ENCODE measurements around the gene FXYD5. TPM values are rescaled to one million over a fixed set of nuclear protein-coding genes. Genes with fewer than 3 reads are reported as not detected.

The FXYD5 gene
- total and polyA plus RNA-seq, 2 donors (not counting 3 experiments of a cell fraction or from before 2014, with no cell fraction given), result 223 to 290 TPM

DNA sequence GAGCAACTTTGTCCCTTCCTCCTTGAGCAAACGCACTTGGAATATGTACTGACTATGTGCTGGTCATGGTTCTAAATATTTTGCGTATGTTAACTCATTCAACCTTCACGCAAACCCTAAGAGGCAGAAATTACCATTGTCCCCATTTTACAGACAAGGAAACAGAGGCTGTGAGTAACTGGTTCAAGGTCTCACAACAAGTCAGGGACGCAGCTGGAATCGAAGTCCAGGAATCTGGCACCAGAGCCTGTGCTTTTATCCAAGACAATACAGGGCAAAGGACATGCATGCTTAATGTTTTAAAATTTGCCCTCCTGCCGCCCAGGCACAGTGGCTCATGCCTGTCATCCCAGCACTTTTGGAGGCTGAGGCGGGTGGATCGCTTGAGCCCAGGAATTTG is 5.1 kb downstream of the FXYD5 start:
- FAIRE-seq (no peak), DNase-seq (ENCODE audit: low read depth, low spot score) (no peak)
- no TSS peak for BruUV-seq (replicated peaks)
- Histone ChIP-seq H2AFZ (ENCODE audit: low read depth, low read length) (no peak overlapping the region), H3K36me3 (ENCODE audit: control insufficient read depth in 2 of 2, extremely low read depth in 1 of 2, insufficient read depth in 2 of 2, low read length in 2 of 2) (peaks cover 31% of the 10 kb centered on the region in 2 experiments), H3K27me3 (ENCODE audit: control insufficient read depth in 2 of 2, insufficient read depth in 2 of 2, low read length in 2 of 2) (no peaks in the 10 kb centered on the region), H3K4me1 (ENCODE audit: control insufficient read depth, extremely low read depth, insufficient read depth, low read length) (peaks cover 11% of the 10 kb centered on the region), H3K79me2 (ENCODE audit: control insufficient read depth, insufficient read depth, low read length) (peaks cover 39% of the 10 kb centered on the region), H4K20me1 (replicated peaks; ENCODE audit: control insufficient read depth, extremely low read depth, insufficient read depth, low read length) (no peaks in the 10 kb centered on the region), H3K9ac (replicated peaks; ENCODE audit: extremely low read depth, insufficient read depth, low read length) (no peak overlapping the region), H3K27ac (ENCODE audit: insufficient read depth, low read depth, low read length) (no peak overlapping the region), H3K4me2 (ENCODE audit: insufficient read depth, low read length) (no peak overlapping the region), H3K9me3 (replicated peaks; ENCODE audit: control insufficient read depth, insufficient read depth, low read length) (peaks cover 5% of the 10 kb centered on the region), H3K4me3 (replicated peaks in 1 of 3; ENCODE audit: insufficient read depth in 1 of 3, low read depth in 1 of 3, low read length in 3 of 3) (no peak overlapping the region), H3K9me1 (replicated peaks; ENCODE audit: control insufficient read depth, extremely low read depth, insufficient read depth, low read length) (no peaks in the 10 kb centered on the region)
- POLR2A ChIA-PET, result no interaction called here
- CTCF ChIA-PET, result interaction anchor here (1.3 kb wide), 1 partner anchor 18 kb away, joined by 4 read pairs; no protein-coding TSS in a partner anchor
- intact Hi-C loops (cut with micrococcal nuclease), result no loop called here
- dilution Hi-C loops (cut with MboI; ENCODE audit: extremely low pct_ligation_motif_present, low sequenced_read_pairs), result no loop called here
- TF ChIP-seq JUN (IDR thresholded peaks at IDR 0.05; ENCODE audit: borderline replicate concordance, insufficient read depth, insufficient read length, low read depth), result no peak
- TF ChIP-seq, protein P1, sequence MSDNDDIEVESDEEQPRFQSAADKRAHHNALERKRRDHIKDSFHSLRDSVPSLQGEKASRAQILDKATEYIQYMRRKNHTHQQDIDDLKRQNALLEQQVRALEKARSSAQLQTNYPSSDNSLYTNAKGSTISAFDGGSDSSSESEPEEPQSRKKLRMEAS (IDR thresholded peaks at IDR 0.05; ENCODE audit: insufficient read depth, insufficient read length), result no peak
- TF ChIP-seq GATA2 (IDR thresholded peaks at IDR 0.05; ENCODE audit: insufficient read depth, insufficient read length, low read depth, low read length), result no peak
- TF ChIP-seq MYC (IDR thresholded peaks at IDR 0.05; ENCODE audit: low read depth, low read length), result no peak
- no peak for TF ChIP-seq POLR2A (IDR thresholded peaks at IDR 0.05; ENCODE audit: low read depth, low read length)
- no peak for TF ChIP-seq POLR2AphosphoS5 (IDR thresholded peaks at IDR 0.05; ENCODE audit: insufficient read depth, low read depth, low read length)

DNA sequence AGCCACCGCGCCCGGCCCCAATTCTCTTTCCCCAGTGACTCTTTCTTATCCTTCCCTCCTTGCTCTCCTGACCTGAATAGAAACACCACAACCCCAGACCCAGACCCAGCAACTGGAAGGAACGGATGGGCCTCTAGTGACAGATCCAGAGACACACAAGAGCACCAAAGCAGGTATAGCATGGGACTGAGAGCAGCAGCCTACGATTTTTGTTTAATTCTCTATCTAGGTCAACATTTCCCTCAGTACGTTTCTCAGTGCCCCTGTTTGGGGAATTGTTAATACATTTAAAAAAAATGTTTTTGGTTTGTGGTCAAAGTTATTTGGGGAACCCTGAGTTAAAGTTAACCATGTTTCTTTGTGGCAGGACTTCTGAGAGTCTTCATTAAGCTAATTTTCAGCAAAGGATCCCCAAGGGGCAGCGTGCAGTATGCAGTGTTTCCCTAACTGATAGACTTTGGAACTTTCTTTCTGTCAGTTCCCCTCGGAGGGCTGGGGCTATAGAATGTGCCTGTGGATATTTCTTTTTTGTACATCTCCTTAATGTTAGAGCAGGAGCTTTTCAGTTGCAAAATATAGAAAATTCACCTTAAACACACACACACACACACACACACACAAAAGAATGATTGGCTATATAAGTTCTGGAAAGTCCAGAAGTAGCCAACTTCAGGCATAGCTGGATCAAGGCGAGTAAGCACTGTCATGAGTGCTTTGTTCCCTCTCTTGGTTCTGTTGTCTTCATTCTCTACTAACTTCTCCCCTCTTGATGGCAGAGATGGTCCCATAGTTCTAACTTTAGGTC is 6.3 kb downstream of the FXYD5 start:
- H3K4me1 ChIP-seq (ENCODE audit: control insufficient read depth, extremely low read depth, insufficient read depth, low read length), result peaks cover 6% of the 10 kb centered on the region
- FAIRE-seq (no peak), DNase-seq (ENCODE audit: low read depth, low spot score) (no peak)
- H3K79me2 ChIP-seq (ENCODE audit: control insufficient read depth, insufficient read depth, low read length), result peaks cover 27% of the 10 kb centered on the region
- peaks cover 34% of the 10 kb centered on the region in 2 experiments for H3K36me3 ChIP-seq (ENCODE audit: control insufficient read depth in 2 of 2, extremely low read depth in 1 of 2, insufficient read depth in 2 of 2, low read length in 2 of 2)
- intact Hi-C loops (cut with micrococcal nuclease), result no loop called here
- H4K20me1 ChIP-seq (replicated peaks; ENCODE audit: control insufficient read depth, extremely low read depth, insufficient read depth, low read length), result no peaks in the 10 kb centered on the region
- H3K9me3 ChIP-seq (replicated peaks; ENCODE audit: control insufficient read depth, insufficient read depth, low read length), result peaks cover 5% of the 10 kb centered on the region
- no peak overlapping the region for H2AFZ ChIP-seq (ENCODE audit: low read depth, low read length)
- BruUV-seq (replicated peaks), result no TSS peak
- ChIA-PET POLR2A (no interaction called here), CTCF (interaction anchor here (0.8 to 1.3 kb wide), 2 partner anchors 9 to 20 kb away, joined by 3 to 4 read pairs; no protein-coding TSS in a partner anchor)
- H3K9me1 ChIP-seq (replicated peaks; ENCODE audit: control insufficient read depth, extremely low read depth, insufficient read depth, low read length), result no peaks in the 10 kb centered on the region
- no peaks in the 10 kb centered on the region for H3K27me3 ChIP-seq (ENCODE audit: control insufficient read depth in 2 of 2, insufficient read depth in 2 of 2, low read length in 2 of 2)
- no peak overlapping the region for H3K4me2 ChIP-seq (ENCODE audit: insufficient read depth, low read length)
- TF ChIP-seq, protein P2, sequence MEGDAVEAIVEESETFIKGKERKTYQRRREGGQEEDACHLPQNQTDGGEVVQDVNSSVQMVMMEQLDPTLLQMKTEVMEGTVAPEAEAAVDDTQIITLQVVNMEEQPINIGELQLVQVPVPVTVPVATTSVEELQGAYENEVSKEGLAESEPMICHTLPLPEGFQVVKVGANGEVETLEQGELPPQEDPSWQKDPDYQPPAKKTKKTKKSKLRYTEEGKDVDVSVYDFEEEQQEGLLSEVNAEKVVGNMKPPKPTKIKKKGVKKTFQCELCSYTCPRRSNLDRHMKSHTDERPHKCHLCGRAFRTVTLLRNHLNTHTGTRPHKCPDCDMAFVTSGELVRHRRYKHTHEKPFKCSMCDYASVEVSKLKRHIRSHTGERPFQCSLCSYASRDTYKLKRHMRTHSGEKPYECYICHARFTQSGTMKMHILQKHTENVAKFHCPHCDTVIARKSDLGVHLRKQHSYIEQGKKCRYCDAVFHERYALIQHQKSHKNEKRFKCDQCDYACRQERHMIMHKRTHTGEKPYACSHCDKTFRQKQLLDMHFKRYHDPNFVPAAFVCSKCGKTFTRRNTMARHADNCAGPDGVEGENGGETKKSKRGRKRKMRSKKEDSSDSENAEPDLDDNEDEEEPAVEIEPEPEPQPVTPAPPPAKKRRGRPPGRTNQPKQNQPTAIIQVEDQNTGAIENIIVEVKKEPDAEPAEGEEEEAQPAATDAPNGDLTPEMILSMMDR (IDR thresholded peaks at IDR 0.05; ENCODE audit: extremely low read depth in 1 of 2, insufficient read depth in 1 of 2, low read depth in 1 of 2, low read length in 2 of 2), result no peak
- TF ChIP-seq EZH2 (IDR thresholded peaks at IDR 0.05; ENCODE audit: borderline replicate concordance, low read depth, low read length, severe bottlenecking), result no peak
- no peak for TF ChIP-seq POLR2AphosphoS5 (IDR thresholded peaks at IDR 0.05; ENCODE audit: insufficient read depth, low read depth, low read length)
- TF ChIP-seq, protein P1 (IDR thresholded peaks at IDR 0.05; ENCODE audit: insufficient read depth, insufficient read length), result no peak
- no peak for TF ChIP-seq POLR2A (IDR thresholded peaks at IDR 0.05; ENCODE audit: low read depth, low read length)
- no peak for TF ChIP-seq GATA2 (IDR thresholded peaks at IDR 0.05; ENCODE audit: insufficient read depth, insufficient read length, low read depth, low read length)
- TF ChIP-seq JUN (IDR thresholded peaks at IDR 0.05; ENCODE audit: borderline replicate concordance, insufficient read depth, insufficient read length, low read depth), result no peak
- no peak for TF ChIP-seq MYC (IDR thresholded peaks at IDR 0.05; ENCODE audit: low read depth, low read length)
- no peak for TF ChIP-seq FOS (IDR thresholded peaks at IDR 0.05; ENCODE audit: borderline replicate concordance, insufficient read depth, low read length)
- dilution Hi-C loops (cut with MboI; ENCODE audit: extremely low pct_ligation_motif_present, low sequenced_read_pairs), result no loop called here
- no peak overlapping the region for H3K4me3 ChIP-seq (replicated peaks in 1 of 3; ENCODE audit: insufficient read depth in 1 of 3, low read depth in 1 of 3, low read length in 3 of 3)
- H3K27ac ChIP-seq (ENCODE audit: insufficient read depth, low read depth, low read length), result no peak overlapping the region
- H3K9ac ChIP-seq (replicated peaks; ENCODE audit: extremely low read depth, insufficient read depth, low read length), result no peak overlapping the region

Measured in endothelial cell of umbilical vein (primary cell).